Lower leg skin (tissue), 3 donors: ENCODE data around the gene DRAXIN.

Source experiments
- CTCF ChIP-seq, 3 donors: fragments of 450-650 bp; IDR thresholded peaks; one replicate each; pipeline ENCODE4 v1.5.1; 2016; ENCODE audit warnings: antibody characterized with exemption in 3 of 3, mild to moderate bottlenecking in 3 of 3, moderate library complexity in 2 of 3
- POLR2A ChIP-seq, 2 donors: fragments of 450-650 bp; IDR thresholded peaks; one replicate each; pipeline ENCODE4 v1.6.1; 2016 to 2017; ENCODE audit warnings: antibody characterized with exemption in 2 of 2, mild to moderate bottlenecking in 1 of 2, moderate library complexity in 1 of 2

DNA sequence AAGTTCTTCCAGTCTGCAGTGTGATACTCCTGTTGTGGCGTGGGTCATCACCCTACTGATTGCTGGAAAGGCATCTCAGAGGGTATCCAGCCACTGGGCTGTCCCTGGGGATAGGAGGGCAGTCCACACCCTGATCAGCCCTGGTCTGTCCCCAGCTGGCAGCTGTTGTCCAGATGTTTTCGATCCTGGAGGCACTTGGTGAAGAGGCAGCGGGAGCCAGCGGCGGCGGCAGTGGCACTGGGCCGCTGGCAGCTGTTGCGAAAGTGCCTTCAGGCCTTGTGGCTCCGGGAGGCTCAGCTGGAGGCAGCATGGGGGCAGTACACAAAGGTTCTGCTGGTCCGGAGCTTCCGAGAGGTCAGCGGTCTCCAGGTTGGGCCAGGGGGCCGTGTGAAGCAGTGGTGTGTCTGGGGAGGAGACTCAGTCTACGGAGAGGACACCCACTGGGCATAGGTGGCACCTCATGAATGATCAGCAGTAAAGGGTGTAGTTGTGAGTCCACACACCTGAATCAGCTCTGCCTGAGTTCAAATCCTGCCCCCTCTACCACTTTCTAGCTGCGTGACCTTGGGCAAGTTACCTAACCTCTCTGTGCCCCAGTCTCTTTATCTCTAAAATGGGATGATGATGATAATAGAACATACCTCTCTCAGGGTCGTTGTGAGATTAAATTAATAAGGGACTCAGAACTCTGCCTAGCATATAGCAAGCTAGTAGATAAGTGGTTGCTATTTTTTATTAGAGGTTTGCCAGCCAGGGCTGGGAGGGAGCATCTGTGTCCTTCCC is 76.6 kb downstream of the DRAXIN start:
- TF ChIP-seq CTCF (IDR thresholded peaks at IDR 0.05) (no peak), POLR2A (IDR thresholded peaks at IDR 0.05) (no peak)
